A549 (cell line): ENCODE measurements around the gene DDX20.

Experiments used
- CEBPB ChIP-seq, 2 experiments: fragments of >200 bp in 1 of 2; sonication (Bioruptor Twin) in 1 of 2; formaldehyde crosslinking in 1 of 2; IDR thresholded peaks; 2 replicates each; pipeline ENCODE4 v1.6.1; 2012 to 2016
- CTCF ChIP-seq: fragments of >200 bp; sonication (Bioruptor Twin); formaldehyde crosslinking; IDR thresholded peaks from 3 replicates; pipeline ENCODE4 v1.5.1; 2016
- EP300 ChIP-seq, 2 experiments: fragments of >200 bp; sonication (Bioruptor Twin); formaldehyde crosslinking; IDR thresholded peaks; 2 replicates in 1 of 2; 3 replicates in 1 of 2; pipeline ENCODE4 v1.6.1; 2016 to 2017
- NR3C1 ChIP-seq: fragments of >200 bp; sonication (Bioruptor Twin); formaldehyde crosslinking; IDR thresholded peaks from 3 replicates; pipeline ENCODE4 v1.6.1; 2017
- PBX3 ChIP-seq: IDR thresholded peaks from 2 replicates; pipeline ENCODE4 v1.6.1; 2012
- POLR2A ChIP-seq: IDR thresholded peaks from 2 replicates; pipeline ENCODE4 v1.6.1; 2012; ENCODE audit warnings: mild to moderate bottlenecking, low read length
- RFX5 ChIP-seq: fragments of 450-650 bp; IDR thresholded peaks from 2 replicates; pipeline ENCODE4 v1.7.1; 2014; ENCODE audit warnings: antibody characterized with exemption, mild to moderate bottlenecking, moderate library complexity

- TF ChIP-seq EP300 (IDR thresholded peaks at IDR 0.05) (no peak), CTCF (no peak), PBX3 (no peak), RFX5 (no peak), POLR2A (no peak), CEBPB (IDR thresholded peaks at IDR 0.05) (no peak), NR3C1 (no peak)
These were observed 46.4 kb downstream of the DDX20 start for GRCh38 chr1:111802110-111802509.
